ENCODE measurements around the gene URAD.
"Not testable (repeated sequence)": the region's sequence is repeated elsewhere in the genome, so short reads cannot be mapped to it uniquely, and the experiment has no call there.

The URAD gene

GRCh38 chr13:27988520-27988919 is at the start of gene URAD:
Gene URAD (minus strand): TSS chr13:27988693. CDS start chr13:27988637, 56 bp downstream.
- DNase-seq = no peak

DNA sequence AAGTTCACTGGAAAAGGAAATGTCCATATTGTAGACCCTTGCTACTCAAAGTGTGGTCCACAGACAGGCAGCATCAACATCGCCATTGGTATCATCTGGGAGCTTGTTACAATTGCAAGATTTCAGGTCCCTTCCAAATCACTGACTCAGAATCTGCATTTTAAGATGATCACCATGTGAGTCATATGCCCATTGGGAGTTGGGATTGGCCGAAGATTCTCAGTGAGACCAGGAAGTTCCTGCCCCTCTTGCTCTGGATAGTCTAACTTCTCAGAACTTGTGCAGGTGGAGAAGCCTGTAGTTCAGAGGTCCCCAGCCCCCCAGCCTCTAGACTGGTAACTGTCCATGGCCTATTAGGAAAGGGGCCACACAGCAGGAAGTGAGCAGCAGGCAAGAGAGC is 48.9 kb upstream of the URAD start:
- DNase-seq = peak; percentile 73 to 85 (median 83)

- DNase-seq = peak; percentile 80 to 87 (median 82)
Measured at GRCh38 chr13:28035146-28035782, 46.8 kb upstream of the URAD start.

DNA sequence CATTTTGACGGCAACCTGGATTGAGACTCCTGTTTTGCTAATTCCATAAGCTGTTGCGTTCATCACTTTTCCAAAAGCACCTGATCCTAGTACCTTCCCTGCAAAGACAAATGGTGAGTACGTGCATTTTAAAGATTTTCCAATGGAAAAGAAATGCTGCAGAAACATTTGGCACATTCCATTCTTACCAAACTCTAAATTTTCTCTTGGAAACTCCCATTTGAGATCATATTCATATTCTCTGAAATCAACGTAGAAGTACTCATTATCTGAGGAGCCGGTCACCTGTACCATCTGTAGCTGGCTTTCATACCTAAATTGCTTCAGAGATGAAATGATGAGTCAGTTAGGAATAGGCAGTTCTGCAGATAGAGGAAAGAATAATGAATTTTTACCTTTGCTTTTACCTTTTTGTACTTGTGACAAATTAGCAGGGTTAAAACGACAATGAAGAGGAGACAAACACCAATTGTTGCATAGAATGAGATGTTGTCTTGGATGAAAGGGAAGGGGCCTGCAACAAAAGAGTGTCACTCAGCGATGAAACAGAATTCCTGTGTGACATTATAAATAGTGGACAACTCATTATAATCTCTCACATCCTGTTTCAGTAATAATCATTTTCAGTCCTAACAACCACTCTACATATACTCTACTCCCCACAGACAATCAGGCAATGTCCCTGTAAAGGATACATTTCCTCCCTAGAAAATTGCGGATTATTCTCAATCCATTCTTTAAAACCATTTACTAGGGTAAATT is 45.6 kb upstream of the URAD start:
- peak in 2 of 3 donors; percentile 40 to 61 for DNase-seq

- DNase-seq = not testable (repeated sequence)
Measured at GRCh38 chr13:28032438-28032837, 43.9 kb upstream of the URAD start.

DNA sequence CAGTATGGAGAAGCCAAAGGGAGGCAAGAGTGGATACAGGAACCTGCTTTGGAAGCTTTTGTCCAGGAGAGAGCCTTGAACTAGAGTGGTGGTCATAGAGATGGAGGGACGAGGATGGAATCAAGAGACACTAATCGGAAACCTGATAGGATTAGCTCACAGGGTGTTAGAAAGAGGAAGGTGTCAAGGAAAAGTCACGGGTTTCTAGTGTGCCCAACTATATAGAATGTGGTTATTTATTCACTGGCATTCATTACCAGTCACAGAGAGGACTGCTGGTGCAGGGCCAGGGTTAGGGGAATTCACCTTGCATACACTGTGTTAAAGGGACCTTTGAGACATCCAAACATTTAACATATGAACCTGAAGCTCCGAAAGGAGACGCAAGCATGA is 43.4 kb upstream of the URAD start:
- peak; percentile 43 to 56 (median 52) for DNase-seq

DNA sequence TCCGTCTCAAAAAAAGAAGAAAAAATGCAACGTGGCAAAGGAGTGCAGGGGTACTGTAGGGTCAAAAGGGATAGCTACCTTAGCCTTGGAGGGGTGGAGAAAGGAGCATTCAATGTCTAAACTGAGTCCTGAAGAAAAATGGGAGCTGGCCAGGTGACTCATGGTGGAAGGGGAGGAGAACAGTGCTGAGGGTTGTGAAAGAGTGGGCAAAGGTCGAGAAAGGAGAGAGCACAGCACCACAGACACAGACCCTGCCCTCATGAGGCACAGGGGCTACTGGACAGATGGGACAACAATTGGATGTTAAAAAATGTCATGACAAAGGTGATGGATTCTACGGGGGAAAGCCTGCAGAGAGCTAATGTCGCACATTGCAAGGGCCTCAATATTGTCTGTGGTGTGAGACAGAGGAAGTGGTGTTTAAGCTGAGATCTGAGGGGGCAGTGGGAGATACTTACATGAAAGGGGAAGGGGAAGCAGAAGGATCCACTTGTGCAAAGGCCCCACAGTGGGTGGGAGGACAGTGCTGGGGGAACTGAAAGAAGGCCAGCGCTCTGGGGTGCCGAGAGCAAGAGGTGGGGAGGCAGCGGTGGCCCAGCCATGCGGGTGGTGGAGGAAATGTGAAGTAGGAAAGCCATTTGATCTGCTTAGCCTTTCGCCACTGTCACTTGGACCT is 42.9 kb upstream of the URAD start:
- peak; percentile 88 to 90 (median 88) for DNase-seq

- DNase-seq = no peak
Measured at GRCh38 chr13:28027607-28028364, 39.3 kb upstream of the URAD start.

- DNase-seq = no peak
Measured at GRCh38 chr13:28027071-28027470, 38.6 kb upstream of the URAD start.

GRCh38 chr13:28026508-28026907 is 38.0 kb upstream of the URAD start:
- no peak for DNase-seq

GRCh38 chr13:28022848-28023518 is 34.5 kb upstream of the URAD start:
- DNase-seq = no peak

- no peak for DNase-seq
Measured at GRCh38 chr13:28014301-28014700, 25.8 kb upstream of the URAD start.

- no peak for DNase-seq
Measured at GRCh38 chr13:28013482-28013881, 25.0 kb upstream of the URAD start.

DNA sequence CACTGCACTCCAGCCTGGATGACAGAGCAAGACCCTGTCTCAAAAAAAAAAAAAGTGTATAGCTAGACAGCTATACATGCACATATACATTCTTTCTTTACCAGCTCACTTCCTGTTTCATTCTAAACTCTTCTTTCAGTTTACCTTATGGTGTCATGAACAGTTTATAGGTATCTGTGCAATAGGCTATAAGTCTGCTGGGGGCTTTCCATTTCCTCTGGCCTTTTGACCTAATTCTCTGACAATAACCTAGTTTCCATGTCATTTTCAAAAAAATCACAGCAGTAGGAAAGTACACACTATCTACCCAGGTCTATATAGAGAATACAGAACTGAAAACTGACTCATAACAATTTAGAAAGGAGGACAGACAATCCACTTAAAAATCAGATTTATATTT is 24.4 kb upstream of the URAD start:
- DNase-seq = peak; percentile 42 to 58 (median 42)

GRCh38 chr13:28012383-28012782 is 23.9 kb upstream of the URAD start:
- DNase-seq = no peak

DNA sequence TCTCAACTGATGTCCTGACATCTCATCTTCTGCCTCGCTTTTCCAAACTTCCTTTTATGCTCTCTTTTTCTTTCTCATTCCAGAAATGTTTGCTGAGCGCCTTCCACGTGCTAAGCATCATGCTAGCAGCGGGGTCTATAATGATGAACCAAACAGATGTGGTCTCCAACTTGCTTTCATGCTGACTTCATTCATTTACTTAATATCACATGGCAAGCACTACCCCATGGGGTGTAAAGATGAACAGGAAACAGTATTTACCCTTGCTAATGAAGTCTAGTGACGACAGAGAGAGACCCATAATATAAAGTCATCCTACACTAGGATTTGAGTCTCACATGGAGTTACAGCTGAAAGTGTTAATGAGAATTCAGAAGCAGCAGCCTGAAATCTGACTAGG is 21.6 kb upstream of the URAD start:
- DNase-seq = no peak

- DNase-seq = not testable (repeated sequence)
Measured at GRCh38 chr13:28005016-28005415, 16.5 kb upstream of the URAD start.

- DNase-seq = no peak
Measured at GRCh38 chr13:28002886-28003698, 14.6 kb upstream of the URAD start.

DNA sequence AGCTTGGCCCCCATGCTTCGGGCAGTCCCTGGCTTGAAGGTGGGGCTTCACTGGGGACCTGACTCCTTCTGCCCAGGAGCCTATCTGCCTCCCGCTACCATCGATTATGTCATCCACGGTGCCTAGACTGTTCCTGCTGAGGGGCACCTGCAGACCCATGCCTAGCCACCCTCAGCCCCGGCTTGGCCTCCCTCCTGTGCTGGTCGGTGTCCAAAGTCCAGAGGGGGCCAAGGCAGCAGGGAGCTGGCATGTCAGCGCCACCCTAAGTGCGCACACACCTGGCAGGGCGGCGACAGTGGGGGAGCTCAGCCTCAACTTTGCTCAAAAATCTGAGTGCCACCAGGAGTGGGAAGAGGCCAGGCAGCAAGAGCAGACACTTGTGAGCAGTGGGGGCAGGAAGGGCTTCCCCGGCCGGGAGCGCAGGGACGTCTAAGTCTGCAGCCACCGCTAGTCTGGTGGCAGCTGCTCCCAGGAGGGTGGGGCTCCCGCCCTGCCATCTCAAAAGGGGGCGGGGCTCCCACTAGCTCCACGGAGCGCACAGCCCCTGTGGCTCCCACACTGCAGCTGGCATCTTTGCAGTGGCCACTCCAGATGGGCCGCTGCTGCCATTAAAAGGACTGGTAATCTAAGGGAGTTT is 13.5 kb upstream of the URAD start:
- no peak for DNase-seq

- DNase-seq = no peak
Measured at GRCh38 chr13:28001049-28001448, 12.6 kb upstream of the URAD start.

- DNase-seq = no peak
Measured at GRCh38 chr13:28000567-28000966, 12.1 kb upstream of the URAD start.
